Spleen (tissue), 7 donors: ENCODE measurements around the gene ASTE1.

Experiments
- CTCF ChIP-seq, 11 experiments: fragments of 200-600 bp in 7 of 11; fragments of 450-650 bp in 4 of 11; sonication (generic) in 4 of 11; IDR thresholded peaks in 8 of 11; conservative IDR thresholded peaks in 3 of 11; 1 replicate in 7 of 11; 2 replicates in 4 of 11; pipeline versions ENCODE4 v1.4.0 to v1.8.0; 2016 to 2021; ENCODE audit warnings: antibody characterized with exemption in 11 of 11, inconsistent platforms in 4 of 11, mild to moderate bottlenecking in 1 of 11
- POLR2A ChIP-seq, 3 donors: fragments of 450-650 bp; IDR thresholded peaks; one replicate each; pipeline ENCODE4 v1.5.1; 2017; ENCODE audit warnings: antibody characterized with exemption in 3 of 3, mild to moderate bottlenecking in 1 of 3
- POLR2AphosphoS5 ChIP-seq, 3 donors: sonication (generic); formaldehyde crosslinking; IDR thresholded peaks; one replicate each; pipeline ENCODE4 v1.5.1; 2017; ENCODE audit warnings: antibody characterized with exemption in 3 of 3
- donor health status: DM: no; HTN: no; CAD: no; lungs with moderate emphysema.
- donor health status: DM: no; HTN: no; CAD: no.
- donor health status: DM: no; HTN: no; CAD: no.

DNA sequence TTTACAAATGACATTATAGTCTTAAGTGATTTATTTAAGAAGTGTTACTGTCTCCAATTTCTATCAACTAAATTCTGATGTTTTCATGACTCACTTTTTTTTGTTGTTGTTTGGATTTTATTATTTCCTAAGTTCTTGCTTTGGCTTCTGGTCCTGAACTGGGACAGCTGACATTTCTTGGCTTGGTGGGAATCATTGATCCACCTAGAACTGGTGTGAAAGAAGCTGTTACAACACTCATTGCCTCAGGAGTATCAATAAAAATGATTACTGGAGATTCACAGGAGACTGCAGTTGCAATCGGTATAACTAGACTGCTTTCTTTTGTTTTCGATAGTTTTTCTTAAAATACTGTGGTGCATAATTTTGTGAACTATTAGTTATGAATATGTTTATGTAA is 47.5 kb downstream of the ASTE1 start:
- TF ChIP-seq CTCF (IDR thresholded peaks at IDR 0.05 in 8 of 11, conservative IDR thresholded peaks at IDR 0.05 in 3 of 11) (no peak), POLR2AphosphoS5 (IDR thresholded peaks at IDR 0.05) (no peak), POLR2A (IDR thresholded peaks at IDR 0.05) (no peak)
